ENCODE results near the gene ZNF445.
"Not testable (repeated sequence)": the region's sequence is repeated elsewhere in the genome, so short reads cannot be mapped to it uniquely, and the experiment has no call there.

ZNF445 gene

DNA sequence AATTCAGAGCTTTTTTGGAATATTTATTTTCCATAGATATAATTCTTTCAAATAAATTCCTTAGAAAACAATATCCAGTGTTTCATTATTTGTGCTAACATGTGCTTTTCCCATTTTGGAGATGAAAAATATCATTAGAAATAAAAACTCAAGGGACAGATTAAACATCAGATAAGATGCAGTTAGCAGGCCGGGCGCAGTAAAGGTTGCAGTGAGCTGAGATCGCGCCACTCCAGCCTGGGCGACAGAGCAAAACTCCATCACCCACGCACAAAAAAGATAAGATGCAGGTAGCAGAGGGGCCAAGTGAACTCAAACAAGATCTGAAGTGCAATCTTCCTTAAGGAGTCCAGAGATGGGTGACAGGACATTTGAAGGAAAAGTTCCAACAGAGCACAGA lies 48.0 kb downstream of the ZNF445 start:
- no peak for DNase-seq

DNA sequence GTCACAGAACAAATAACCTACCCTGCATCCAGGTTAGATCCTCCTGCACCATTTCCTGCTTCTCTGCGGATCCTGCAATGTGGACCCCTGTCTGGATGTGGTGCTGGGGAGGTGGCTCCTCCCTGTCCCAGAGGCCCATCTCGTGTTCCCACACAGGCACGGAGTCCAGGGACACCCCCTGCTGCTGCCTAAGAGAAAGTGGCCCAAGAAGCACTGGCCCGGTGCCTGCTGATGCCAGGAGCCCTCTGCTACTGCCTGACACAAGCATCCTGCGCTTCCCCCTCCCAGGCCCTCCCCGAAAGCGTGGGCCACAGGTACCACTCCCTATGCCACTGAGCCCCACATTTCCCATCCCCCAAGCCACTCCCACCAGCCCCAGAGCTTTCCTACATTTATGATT lies 48.6 kb downstream of the ZNF445 start:
- no peak for DNase-seq

GRCh38 chr3:44427683-44428082 lies 49.8 kb downstream of the ZNF445 start:
- DNase-seq, result no peak

GRCh38 chr3:44424758-44425157 lies 52.7 kb downstream of the ZNF445 start:
- no peak for DNase-seq

- no peak for DNase-seq
Measured at GRCh38 chr3:44421280-44421679, 56.2 kb downstream of the ZNF445 start.

DNA sequence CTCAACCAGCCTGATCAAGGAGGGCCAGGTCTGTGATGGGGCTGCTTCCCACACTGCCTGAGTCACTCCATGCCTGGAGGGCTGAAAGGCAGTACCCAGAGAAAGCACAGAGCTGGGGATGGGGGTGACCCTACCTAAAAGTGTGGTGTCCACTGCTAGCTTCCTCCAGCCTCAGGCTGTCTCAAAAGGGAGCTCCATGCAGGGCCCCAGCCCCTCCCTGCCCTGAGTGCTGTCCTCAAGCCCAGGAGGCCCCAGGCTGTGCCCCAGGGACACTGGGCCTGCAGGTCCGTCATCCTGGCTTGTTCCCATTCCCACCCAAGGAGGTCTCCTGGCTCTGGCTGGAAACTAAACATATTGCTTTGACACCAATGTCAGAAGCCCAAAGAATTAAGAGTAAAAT lies 56.8 kb downstream of the ZNF445 start:
- DNase-seq, result no peak

DNA sequence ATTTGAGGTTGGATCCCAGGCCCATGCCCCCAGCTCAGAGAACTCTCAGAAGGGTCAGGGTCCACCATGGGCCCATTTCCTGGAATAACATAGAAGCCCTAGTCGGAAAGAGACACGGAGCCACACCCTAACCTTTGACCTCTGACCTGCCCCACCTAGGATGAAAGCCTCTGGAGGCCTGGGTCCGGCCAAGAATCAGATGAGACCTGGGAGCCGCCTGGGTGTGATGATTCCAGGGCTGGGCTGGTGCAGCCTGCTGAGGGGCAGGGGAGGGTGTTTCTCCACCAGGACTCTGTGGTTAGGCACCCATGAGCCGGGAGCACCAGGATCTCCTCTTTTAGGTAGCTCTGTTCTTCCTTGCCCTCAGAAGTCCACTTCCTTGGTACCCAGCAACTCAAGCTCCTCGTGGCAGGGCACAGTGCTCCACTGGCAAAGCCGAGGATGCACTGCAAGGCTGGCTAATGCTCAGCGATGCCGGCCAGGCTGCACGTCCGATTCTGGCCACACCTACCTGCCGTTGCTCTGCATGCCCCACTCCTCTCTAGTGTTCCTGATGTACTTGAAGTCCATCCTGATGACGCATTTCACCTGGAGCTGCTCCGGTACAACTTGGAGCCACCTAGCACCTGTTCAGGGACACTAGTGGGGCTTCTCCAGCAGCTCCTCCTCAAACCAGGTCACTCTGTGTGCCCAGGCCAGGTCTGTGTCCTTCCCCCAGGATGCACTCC lies 57.4 kb downstream of the ZNF445 start:
- no peak for DNase-seq

DNA sequence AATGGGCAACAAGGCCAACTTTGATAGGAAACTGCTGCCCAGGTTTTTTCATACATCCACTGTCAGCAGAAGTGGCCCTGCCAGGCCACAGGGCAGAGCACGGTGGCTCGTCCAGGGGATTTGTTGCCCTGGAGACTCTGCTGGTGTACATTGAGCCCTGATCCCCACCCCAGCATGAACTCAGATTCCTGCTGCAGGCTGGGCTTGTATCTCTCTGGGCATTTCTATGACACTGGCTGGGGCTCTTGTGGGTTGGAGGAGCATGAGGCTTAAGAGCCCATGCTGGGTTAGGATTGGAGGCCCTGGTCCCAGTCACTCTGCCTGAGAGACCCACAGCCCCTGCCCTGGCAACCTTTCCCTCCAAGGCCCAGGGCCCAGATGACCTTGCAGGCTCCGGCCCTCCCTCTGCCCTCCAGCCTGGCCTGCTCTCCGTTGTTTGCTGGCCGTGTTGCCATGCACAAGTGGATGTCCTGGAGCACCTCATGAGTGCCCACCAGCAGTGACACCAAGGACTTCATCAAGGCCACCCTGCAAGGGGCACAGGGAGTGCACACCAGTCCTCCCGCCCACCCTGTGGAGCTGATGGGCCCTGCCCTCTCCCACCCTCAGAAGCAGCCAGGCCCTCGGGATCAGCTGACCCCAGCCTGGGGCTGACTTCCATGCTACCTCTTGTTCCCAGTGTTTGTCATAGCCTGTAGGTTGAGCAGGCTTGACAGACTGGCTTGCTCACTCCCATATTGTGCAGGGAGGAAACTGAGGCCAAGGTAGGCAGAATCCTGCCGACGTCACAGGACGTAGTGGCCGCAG lies 58.2 kb downstream of the ZNF445 start:
- DNase-seq, result no peak

DNA sequence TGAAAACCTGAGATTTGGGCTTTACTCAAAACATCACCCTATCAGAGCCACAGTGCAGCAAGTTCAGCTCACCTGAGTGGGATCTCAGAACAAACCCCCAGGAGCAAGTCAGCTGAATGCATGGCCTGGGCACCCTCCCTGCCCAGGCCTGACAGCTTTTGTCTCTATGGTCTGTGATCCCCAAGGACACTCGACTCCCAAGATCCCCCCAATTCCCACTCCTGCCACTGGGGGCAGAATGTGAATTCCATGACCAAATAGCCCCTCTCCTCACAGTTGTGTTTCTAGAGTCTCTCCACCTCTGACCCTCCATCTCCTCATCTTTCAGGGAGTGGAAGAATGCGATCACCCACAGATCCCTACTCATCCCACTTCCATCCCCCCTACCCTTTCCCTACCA lies 58.9 kb downstream of the ZNF445 start:
- no peak for DNase-seq

DNA sequence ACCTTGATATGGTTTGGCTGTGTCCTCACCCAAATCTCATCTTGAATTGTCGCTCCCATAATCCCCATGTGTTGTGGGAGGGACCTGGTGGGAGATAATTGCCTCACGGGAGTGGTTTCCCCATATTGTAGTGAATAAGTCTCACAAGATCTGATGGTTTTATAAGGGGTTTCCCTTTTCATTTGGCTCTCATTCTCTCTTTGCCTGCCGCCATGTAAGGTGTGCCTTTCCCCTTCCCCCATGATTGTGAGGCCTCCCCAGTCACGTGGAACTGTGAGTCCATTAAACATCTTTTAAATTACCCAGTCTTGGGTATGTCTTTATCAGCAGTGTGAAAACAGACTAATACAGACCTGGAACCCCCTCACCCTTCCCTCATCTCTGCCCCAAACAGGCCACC lies 59.4 kb downstream of the ZNF445 start:
- DNase-seq, result not testable (repeated sequence)

GRCh38 chr3:44416031-44417030 lies 61.1 kb downstream of the ZNF445 start:
- no peak for DNase-seq

DNA sequence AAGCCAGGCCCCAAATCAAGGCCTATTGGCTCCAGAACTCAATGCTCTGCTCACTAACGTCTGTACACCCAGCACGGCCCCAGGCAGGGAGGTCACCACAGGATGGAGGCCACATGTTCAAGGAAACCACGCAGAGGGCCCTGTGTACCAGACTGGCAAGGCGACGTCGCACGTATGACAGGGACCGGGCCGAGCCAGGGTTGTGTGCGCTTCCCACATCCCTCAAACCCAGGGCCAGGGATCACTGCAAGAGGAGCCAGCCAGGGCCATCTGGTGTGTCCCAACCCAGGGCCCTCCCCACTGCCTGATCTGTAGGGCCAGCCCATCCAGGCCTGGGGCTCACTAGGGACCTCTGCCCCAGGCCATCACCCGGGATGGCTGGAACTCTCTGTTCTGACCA lies 62.0 kb downstream of the ZNF445 start:
- DNase-seq, result no peak

GRCh38 chr3:44414517-44415090 lies 62.9 kb downstream of the ZNF445 start:
- no peak for DNase-seq

DNA sequence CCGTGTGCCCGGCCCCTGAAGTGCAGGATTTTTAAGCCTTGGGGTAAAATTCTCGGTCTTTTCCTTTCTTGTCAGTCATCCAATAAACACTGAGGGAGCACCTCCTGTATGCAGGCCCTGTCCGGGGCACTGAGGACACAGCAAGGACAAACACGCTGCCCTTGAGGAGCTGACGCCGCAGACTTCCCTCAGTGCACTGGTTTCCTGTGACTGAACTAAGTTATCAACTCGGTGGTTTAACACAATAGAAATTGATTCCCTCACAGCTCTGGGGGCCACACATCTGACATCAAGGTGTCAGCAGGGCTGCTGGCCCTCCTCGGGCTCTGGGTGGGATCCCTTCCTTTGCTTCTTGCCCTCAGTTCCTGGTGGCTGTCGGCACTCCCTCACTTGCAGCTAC lies 65.1 kb downstream of the ZNF445 start:
- DNase-seq, result no peak

DNA sequence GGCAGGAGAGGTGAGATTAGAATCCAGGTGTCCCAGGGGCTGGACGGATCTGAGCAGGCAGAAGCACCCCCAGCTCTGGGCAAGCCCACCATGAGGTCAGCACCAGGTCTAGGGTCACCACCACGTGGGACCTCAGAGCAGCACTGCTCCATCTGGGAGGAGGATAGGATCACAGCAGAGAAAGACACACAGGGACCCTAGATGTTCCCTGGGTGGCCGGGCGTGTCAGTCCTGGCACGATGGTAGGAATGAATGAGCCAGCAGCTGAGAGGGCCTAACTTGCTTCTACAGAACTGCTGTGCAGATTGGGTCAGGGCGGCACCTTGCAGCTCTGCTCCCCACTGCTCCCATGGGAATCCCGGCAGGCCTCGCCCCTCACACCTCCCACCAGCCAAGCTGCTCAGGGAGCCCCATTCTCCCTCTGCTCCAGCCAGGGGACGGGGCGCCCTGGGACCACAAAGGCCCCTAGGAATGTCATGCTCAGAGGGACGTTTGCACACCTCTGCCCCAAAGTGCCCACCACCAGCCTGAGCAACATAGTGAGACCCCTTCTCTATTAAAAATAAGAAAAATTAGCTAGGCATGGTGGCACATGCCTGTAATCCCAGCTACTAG lies 66.3 kb downstream of the ZNF445 start:
- DNase-seq, result no peak

DNA sequence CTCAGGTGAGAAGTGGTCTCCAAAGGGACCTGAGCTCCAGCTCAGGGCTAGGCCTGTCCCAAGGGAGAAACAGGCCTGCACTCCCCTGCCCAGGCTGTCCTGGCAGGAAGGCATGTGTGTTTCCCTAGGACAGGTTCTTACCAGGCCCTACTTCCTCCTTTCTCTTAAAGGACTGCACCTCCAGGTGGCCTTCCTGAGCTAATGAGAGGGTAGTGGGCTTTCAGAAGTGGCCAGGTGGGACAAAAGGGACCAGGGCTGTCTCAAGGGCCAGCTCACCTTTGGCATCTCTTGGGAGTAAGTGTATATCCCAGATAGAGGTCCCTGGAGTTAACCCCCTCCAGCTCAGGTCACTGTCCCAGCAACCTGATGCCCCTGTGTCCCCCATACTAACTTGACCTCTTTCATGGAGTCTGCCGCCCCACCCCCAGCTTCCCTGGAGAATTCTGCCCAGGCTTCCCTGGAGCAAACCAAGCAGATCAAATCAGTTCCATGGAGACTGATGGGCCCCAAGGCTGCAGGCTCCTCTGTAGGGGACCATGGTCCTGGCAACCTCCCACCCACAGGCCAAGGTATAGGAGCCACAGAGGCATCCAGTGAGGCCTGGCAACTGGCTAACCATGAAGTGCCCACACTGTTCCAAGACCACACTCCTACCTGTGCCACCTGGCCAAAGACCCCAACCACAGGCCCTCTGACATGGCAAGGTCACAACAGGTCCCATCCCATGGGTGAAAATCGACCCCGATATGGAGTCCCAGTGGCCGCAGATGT lies 67.6 kb downstream of the ZNF445 start:
- DNase-seq, result no peak

DNA sequence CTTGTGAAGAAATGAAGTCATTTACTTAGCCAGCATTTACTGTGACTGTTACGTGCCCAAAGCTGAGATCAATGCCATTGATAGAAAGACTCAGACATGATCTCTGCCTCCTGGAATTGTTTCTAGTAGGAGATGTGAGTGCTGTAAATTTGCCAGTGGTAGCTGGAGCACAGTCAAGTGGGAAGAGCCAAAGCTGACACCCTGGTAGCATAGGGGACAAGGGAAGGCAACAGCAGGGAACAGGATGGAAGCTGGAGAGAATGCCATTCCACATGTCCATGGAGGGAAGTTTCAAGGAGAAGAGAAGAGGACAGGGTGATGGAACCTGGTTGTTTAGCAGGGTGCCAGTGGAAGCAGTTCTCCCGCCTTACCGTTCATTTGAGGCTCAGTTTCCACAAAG lies 74.9 kb downstream of the ZNF445 start:
- DNase-seq, result no peak

DNA sequence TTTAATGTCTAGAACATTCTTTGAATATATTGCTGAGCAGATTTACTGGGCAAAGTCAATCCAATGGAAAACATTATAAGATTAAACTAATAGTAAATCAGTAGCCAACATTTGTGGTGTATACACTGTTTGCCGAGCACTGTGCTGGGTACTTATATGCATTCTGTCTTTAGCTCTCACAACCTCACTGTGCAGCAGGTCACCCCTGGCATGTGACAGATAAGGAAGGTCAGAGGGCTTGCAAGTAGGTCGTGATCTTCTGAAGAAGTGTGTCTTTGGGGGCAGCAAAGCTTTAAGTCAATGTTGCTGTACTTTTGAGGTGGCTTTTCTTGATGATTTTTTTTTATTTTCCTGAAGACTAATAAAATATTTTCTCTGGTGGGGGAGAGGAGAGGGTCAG lies 76.7 kb downstream of the ZNF445 start:
- DNase-seq, result no peak

DNA sequence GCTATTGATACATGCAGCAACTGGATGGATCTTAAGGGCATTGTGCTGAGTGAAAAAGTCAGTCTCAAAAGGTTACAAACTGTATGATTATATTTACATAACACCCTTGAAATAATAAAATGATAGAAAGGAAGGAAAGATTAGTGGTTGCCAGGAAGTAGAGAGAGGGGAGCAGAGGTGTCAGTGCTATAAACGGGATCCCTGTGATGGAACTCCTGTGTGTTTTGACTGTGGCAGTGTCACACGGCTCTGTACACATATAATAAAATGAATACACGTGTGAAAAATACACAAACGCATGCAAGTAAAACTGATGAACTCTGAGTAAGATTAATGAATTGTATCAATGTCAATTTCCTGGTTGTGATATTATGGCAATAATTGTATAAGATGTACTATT lies 78.6 kb downstream of the ZNF445 start:
- DNase-seq, result no peak

DNA sequence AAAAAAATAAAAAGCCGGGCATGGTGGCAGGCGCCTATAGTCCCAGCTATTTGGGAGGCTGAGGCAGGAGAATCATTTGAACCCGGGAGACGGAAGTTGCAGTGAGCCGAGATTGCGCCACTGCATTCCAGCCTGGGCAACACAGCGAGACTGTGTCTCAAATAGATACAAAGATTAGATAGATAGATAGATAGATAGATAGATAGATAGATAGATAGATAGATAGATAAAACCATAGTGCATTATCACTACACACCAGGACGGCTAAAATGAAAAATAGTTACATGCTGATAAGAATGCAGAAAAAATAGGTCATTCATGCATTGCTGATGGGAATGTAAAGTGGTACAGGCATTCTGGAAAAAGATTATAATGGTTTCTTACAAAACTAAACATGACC lies 79.2 kb downstream of the ZNF445 start:
- DNase-seq, result not testable (repeated sequence)

Measured in AML-193 (cell line).